ENCODE results near the gene C2orf49. TPM values are rescaled to one million over a fixed set of nuclear protein-coding genes. Genes with fewer than 3 reads are reported as not detected.

Gene C2orf49
- total and polyA plus RNA-seq, 2 donors (not counting 3 experiments of a cell fraction or from before 2014, with no cell fraction given), result 4.6 to 15.0 TPM

GRCh38 chr2:105344704-105345345 is 7.5 kb downstream of the C2orf49 start:
- no peak overlapping the region for H3K4me3 ChIP-seq (replicated peaks in 1 of 3; ENCODE audit: insufficient read depth in 1 of 3, low read depth in 1 of 3, low read length in 3 of 3)
- DNase-seq (ENCODE audit: low read depth, low spot score) (peak; percentile 62), FAIRE-seq (peak; percentile 54)
- ChIA-PET CTCF (interaction anchor here (0.7 to 7.3 kb wide), 34 partner anchors 10 to 742 kb away, joined by 3 to 219 read pairs (median 5); no protein-coding TSS in a partner anchor), POLR2A (no interaction called here)
- H3K9ac ChIP-seq (replicated peaks; ENCODE audit: extremely low read depth, insufficient read depth, low read length), result no peak overlapping the region
- no peak overlapping the region for H3K4me2 ChIP-seq (ENCODE audit: insufficient read depth, low read length)
- TF ChIP-seq CTCF (IDR thresholded peaks at IDR 0.05; ENCODE audit: extremely low read depth in 1 of 2, insufficient read depth in 1 of 2, low read depth in 1 of 2, low read length in 2 of 2) (peak; percentile 12 to 24), GATA2 (IDR thresholded peaks at IDR 0.05; ENCODE audit: insufficient read depth, insufficient read length, low read depth, low read length) (no peak)
- no peaks in the 10 kb centered on the region for H3K9me3 ChIP-seq (replicated peaks; ENCODE audit: control insufficient read depth, insufficient read depth, low read length)
- H3K79me2 ChIP-seq (ENCODE audit: control insufficient read depth, insufficient read depth, low read length), result peaks cover 4% of the 10 kb centered on the region
- no peaks in the 10 kb centered on the region for H3K27me3 ChIP-seq (ENCODE audit: control insufficient read depth in 2 of 2, insufficient read depth in 2 of 2, low read length in 2 of 2)
- H3K9me1 ChIP-seq (replicated peaks; ENCODE audit: control insufficient read depth, extremely low read depth, insufficient read depth, low read length), result no peaks in the 10 kb centered on the region
- peaks cover 16 to 28% of the 10 kb centered on the region in 2 experiments for H3K36me3 ChIP-seq (ENCODE audit: control insufficient read depth in 2 of 2, extremely low read depth in 1 of 2, insufficient read depth in 2 of 2, low read length in 2 of 2)
- H3K27ac ChIP-seq (ENCODE audit: insufficient read depth, low read depth, low read length), result no peak overlapping the region
- dilution Hi-C loops (cut with MboI; ENCODE audit: extremely low pct_ligation_motif_present, low sequenced_read_pairs), result no loop called here
- no peak overlapping the region for H2AFZ ChIP-seq (ENCODE audit: low read depth, low read length)
- no TSS peak for BruUV-seq (replicated peaks)
- no peaks in the 10 kb centered on the region for H4K20me1 ChIP-seq (replicated peaks; ENCODE audit: control insufficient read depth, extremely low read depth, insufficient read depth, low read length)
- no peaks in the 10 kb centered on the region for H3K4me1 ChIP-seq (ENCODE audit: control insufficient read depth, extremely low read depth, insufficient read depth, low read length)
- intact Hi-C loops (cut with micrococcal nuclease), result loop anchor here (1.0 to 10.0 kb wide), 4 partner anchors 25 to 400 kb away; partner anchors contain the start of gene NCK2

- H3K9me1 ChIP-seq (replicated peaks; ENCODE audit: control insufficient read depth, extremely low read depth, insufficient read depth, low read length), result no peaks in the 10 kb centered on the region
- dilution Hi-C loops (cut with MboI; ENCODE audit: extremely low pct_ligation_motif_present, low sequenced_read_pairs) (no loop called here), intact Hi-C loops (cut with micrococcal nuclease) (no loop called here)
- ChIA-PET POLR2A (no interaction called here), CTCF (interaction anchor here (0.8 to 2.0 kb wide), 4 partner anchors 10 to 164 kb away, joined by 3 to 8 read pairs (median 4); no protein-coding TSS in a partner anchor)
- no peaks in the 10 kb centered on the region for H3K27me3 ChIP-seq (ENCODE audit: control insufficient read depth in 2 of 2, insufficient read depth in 2 of 2, low read length in 2 of 2)
- H3K27ac ChIP-seq (ENCODE audit: insufficient read depth, low read depth, low read length), result no peak overlapping the region
- FAIRE-seq (no peak), DNase-seq (ENCODE audit: low read depth, low spot score) (no peak)
- no peak overlapping the region for H3K4me3 ChIP-seq (replicated peaks in 1 of 3; ENCODE audit: insufficient read depth in 1 of 3, low read depth in 1 of 3, low read length in 3 of 3)
- no peak for TF ChIP-seq POLR2A (IDR thresholded peaks at IDR 0.05; ENCODE audit: low read depth, low read length)
- TF ChIP-seq MAX (IDR thresholded peaks at IDR 0.05; ENCODE audit: insufficient read depth, insufficient read length), result no peak
- no peak for TF ChIP-seq GATA2 (IDR thresholded peaks at IDR 0.05; ENCODE audit: insufficient read depth, insufficient read length, low read depth, low read length)
- TF ChIP-seq MYC (IDR thresholded peaks at IDR 0.05; ENCODE audit: low read depth, low read length), result no peak
- TF ChIP-seq FOS (IDR thresholded peaks at IDR 0.05; ENCODE audit: borderline replicate concordance, insufficient read depth, low read length), result no peak
- no peak for TF ChIP-seq CTCF (IDR thresholded peaks at IDR 0.05; ENCODE audit: extremely low read depth in 1 of 2, insufficient read depth in 1 of 2, low read depth in 1 of 2, low read length in 2 of 2)
- no peak for TF ChIP-seq JUN (IDR thresholded peaks at IDR 0.05; ENCODE audit: borderline replicate concordance, insufficient read depth, insufficient read length, low read depth)
- TF ChIP-seq POLR2AphosphoS5 (IDR thresholded peaks at IDR 0.05; ENCODE audit: insufficient read depth, low read depth, low read length), result no peak
- TF ChIP-seq EZH2 (IDR thresholded peaks at IDR 0.05; ENCODE audit: borderline replicate concordance, low read depth, low read length, severe bottlenecking), result no peak
- no peak overlapping the region for H2AFZ ChIP-seq (ENCODE audit: low read depth, low read length)
- H4K20me1 ChIP-seq (replicated peaks; ENCODE audit: control insufficient read depth, extremely low read depth, insufficient read depth, low read length), result peaks cover 3% of the 10 kb centered on the region
- H3K4me1 ChIP-seq (ENCODE audit: control insufficient read depth, extremely low read depth, insufficient read depth, low read length), result no peaks in the 10 kb centered on the region
- H3K9ac ChIP-seq (replicated peaks; ENCODE audit: extremely low read depth, insufficient read depth, low read length), result no peak overlapping the region
- no TSS peak for BruUV-seq (replicated peaks)
- peaks cover 14 to 25% of the 10 kb centered on the region in 2 experiments for H3K36me3 ChIP-seq (ENCODE audit: control insufficient read depth in 2 of 2, extremely low read depth in 1 of 2, insufficient read depth in 2 of 2, low read length in 2 of 2)
- H3K79me2 ChIP-seq (ENCODE audit: control insufficient read depth, insufficient read depth, low read length), result no peaks in the 10 kb centered on the region
- H3K9me3 ChIP-seq (replicated peaks; ENCODE audit: control insufficient read depth, insufficient read depth, low read length), result no peaks in the 10 kb centered on the region
- H3K4me2 ChIP-seq (ENCODE audit: insufficient read depth, low read length), result no peak overlapping the region
These were observed 19.8 kb downstream of the C2orf49 start for GRCh38 chr2:105357122-105357521.

Measured in endothelial cell of umbilical vein (primary cell).